Suppressor macrophage treated with lipopolysaccharide for 1 hour (primary cell): Measurements from ENCODE around the gene FILIP1.

ENCODE experiments used
- DNase-seq, 3 donors: peaks; one replicate each; pipeline ENCODE4 v3.0.0-alpha.2; 2020 to 2022

FILIP1 gene

DNA sequence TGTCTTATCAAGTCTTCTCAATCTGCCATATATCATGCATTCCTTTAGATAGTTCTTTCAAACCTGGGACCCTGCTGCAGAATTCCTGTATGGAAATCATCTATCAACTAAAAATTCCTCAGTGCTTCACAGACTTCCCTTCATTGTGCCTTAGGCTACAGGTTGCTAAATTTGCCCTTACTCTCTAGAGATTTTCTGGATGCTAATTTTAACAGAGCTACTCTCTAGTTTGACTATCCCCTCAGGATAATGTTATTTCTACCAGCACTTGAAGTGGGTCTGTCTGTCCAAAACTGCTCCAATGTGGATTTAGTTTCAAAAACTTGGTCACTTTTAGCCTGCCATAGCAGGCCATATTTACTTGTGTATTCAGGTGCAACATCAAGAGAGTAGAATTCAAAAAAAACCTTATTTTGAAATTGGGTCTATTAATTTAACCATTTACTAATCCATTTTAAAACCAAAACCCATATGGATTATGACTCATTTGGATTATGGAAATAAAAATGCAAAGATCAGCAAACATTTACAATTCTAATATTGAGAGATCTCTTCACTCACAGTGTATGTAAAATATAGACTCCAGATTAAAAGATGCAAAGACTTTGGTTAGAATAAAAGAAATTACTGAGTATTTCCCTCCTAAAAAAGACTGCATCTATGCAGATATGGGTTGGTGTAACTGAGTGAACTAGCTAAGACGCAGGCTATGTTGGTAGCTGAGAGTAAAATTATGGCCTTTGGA, 236.1 kb downstream of the FILIP1 start:
- DNase-seq, result no peak

DNA sequence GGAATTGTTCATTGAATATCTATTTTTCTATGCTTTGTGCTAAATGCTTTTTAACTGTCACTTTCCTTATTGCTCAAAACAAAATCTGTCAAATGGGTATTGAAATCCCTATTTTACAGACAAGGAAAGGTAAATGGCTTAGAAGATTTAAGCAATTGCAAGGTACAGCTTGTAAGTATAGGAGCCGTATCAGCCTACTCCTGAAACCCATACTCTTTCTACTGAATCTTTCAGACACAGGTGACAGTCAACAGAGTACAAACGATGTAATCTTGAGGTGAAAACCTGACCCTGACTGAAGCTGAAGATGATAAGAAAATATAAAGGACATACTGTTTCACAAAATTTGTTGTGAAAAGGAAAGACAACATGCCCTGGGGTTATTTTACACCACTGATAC, 243.0 kb downstream of the FILIP1 start:
- DNase-seq, result no peak

DNA sequence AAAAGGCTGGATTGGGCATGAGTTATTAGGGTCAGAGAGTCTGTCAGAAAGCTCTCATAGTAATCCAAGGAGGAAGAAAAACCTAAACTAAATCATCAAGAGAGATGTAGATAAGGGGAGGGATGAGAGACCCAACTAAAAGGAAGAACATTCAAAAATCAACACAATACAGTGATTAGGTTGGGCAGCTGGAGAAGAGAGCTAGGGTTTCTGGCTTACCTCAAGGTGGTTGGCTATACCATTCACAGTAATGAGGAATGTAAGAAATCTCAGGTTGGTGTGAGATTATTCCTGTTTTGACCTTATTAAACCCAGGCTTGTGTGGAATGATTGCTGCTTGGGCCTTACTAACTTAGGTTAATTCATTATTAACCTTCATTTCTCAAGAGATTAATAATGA, 243.8 kb downstream of the FILIP1 start:
- no peak for DNase-seq

DNA sequence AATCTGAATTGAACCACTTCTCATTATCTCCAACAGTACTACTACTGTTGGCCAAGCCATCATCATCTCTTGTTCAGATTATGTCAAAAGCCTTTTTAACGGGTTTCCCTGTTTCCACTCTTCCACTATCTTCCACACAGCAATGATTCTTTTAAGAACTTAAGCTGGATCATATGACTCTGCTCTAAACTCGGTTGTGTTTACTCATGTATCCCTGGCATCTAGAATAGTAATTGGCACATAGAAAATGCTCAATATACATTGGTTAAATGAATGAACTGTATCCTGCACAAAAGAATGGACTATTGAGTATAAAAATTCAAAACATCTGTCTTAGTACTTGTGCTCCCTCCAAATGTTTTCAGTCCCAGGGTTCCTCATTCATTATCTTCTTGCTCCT, 247.2 kb downstream of the FILIP1 start:
- DNase-seq, result no peak

DNA sequence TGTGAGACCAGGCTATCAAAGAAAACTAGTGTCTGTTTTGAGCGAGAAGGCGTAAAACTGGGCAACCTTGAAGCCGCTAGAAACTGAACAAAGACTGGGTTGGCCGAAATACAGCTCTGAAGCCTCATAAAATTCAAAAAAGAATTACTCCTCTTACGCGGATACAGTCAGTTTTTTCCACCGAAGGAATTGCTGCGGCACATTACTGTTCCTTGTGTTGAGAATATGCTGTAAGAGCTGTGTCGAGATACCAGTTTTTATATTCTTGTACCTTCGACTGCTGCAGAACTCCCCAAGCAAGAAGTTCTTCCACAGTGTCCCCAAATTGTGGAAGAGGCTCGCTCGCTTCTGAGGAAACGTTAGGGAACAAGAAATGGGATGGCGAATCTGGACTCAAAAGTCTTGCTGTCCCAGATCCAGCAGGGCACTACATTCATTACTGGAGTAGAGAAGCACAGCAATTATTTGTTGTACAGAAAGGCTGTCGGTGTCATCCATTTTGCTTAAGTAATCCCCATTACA, 249.5 kb downstream of the FILIP1 start:
- peak; percentile 8 to 26 (median 22) for DNase-seq

DNA sequence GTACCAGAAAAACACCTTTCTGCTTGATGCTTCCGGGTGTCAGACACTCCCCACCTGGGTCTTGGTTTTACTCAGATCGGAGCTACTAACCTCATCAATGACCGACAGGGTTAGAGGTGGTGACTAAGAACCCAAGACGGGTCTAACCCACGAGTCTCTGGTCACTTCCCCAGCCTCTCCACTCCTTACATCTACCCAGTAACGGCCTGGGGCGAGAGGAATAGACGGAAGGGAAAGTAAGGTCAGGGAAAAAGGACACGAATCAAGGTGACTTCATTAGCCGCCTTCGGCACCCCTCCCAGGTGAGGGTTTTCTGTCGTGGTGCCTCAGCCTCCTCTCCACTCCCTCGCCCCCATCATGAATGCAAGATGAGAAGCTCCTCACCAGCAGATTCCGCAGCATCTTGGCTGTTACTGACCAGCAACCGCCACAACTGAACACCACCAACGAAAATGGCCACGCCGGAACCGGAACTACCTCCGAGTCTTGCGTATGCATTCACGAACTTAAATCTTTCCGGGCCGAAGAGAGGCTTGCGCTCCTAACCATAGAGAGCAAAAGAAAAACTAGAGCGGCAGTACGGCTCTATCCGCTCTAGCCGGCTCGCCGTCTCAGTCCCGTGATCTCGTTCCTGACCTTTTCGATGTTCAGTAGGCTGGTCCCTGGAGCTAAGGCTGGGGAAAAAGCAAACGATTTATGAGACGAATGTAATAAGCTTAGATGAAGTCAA, 250.1 kb downstream of the FILIP1 start, which contains the start of gene COX7A2:
Gene COX7A2 (minus strand): TSS at position 469 of the 730 bp plus-strand sequence. CDS start 67 bp downstream, at position 402.
- peak; percentile 95 to 99 (median 97) for DNase-seq
